ENCODE results near the gene PAPOLG.

DNA sequence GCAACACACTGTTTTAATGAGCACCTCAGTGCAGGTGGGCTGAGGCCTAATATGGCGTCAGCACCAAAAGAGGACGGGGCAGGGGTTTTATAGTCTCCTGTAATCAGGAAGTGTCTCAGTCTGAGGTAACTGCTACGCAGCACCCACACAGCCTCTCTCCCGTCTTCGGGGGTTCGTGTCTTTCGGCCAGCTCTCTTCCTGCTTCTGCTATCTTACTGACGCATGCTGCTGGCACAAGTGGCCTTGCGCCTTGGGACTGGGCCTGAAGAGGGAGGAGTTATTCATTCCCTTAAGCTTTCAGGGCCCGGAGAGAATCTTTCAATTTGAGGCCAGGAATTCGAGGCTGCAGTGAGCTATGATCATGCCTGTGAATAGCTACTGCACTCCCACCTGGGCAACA lies 14.5 kb upstream of the PAPOLG start:
- TF ChIP-seq, protein P1, sequence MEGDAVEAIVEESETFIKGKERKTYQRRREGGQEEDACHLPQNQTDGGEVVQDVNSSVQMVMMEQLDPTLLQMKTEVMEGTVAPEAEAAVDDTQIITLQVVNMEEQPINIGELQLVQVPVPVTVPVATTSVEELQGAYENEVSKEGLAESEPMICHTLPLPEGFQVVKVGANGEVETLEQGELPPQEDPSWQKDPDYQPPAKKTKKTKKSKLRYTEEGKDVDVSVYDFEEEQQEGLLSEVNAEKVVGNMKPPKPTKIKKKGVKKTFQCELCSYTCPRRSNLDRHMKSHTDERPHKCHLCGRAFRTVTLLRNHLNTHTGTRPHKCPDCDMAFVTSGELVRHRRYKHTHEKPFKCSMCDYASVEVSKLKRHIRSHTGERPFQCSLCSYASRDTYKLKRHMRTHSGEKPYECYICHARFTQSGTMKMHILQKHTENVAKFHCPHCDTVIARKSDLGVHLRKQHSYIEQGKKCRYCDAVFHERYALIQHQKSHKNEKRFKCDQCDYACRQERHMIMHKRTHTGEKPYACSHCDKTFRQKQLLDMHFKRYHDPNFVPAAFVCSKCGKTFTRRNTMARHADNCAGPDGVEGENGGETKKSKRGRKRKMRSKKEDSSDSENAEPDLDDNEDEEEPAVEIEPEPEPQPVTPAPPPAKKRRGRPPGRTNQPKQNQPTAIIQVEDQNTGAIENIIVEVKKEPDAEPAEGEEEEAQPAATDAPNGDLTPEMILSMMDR (IDR thresholded peaks at IDR 0.05): no peak
- no peak for TF ChIP-seq EZH2 (IDR thresholded peaks at IDR 0.05; ENCODE audit: borderline replicate concordance, insufficient read depth, low read depth, low read length, poor library complexity, severe bottlenecking)

All from B cell (primary cell).